HG02623 (cell line): Measurements from ENCODE around the gene TMEM14A.
A peak's percentile ranks its signal among the peaks of the same experiment; 100 is the strongest.
"Not testable (repeated sequence)": the region's sequence is repeated elsewhere in the genome, so short reads cannot be mapped to it uniquely, and the experiment has no call there.

Experiments used
- ATAC-seq: cut with Tn5 transposase; IDR thresholded peaks from one replicate; pipeline ENCODE4 v1.9.1; 2021; ENCODE audit warnings: moderate library complexity; ENCODE audit not compliant: unreplicated experiment

The TMEM14A gene

GRCh38 chr6:52655941-52656340 is 15.0 kb upstream of the TMEM14A start:
- not testable (repeated sequence) for ATAC-seq

GRCh38 chr6:52657870-52658269 is 13.0 kb upstream of the TMEM14A start:
- no peak for ATAC-seq

GRCh38 chr6:52661551-52661950 is 9.4 kb upstream of the TMEM14A start:
- ATAC-seq: no peak

GRCh38 chr6:52662031-52662430 is 8.9 kb upstream of the TMEM14A start:
- ATAC-seq: no peak

GRCh38 chr6:52663120-52663935 is 7.6 kb upstream of the TMEM14A start:
- ATAC-seq: peak; percentile 28

- ATAC-seq: no peak
Observed at GRCh38 chr6:52663936-52664185, 7.1 kb upstream of the TMEM14A start.

GRCh38 chr6:52664186-52664990 is 6.5 kb upstream of the TMEM14A start:
- peak; percentile 94 for ATAC-seq

- ATAC-seq: no peak
Observed at GRCh38 chr6:52664991-52665686, 5.8 kb upstream of the TMEM14A start.

GRCh38 chr6:52666071-52666470 is 4.8 kb upstream of the TMEM14A start:
- ATAC-seq: no peak

- ATAC-seq: no peak
Observed at GRCh38 chr6:52666523-52666922, 4.4 kb upstream of the TMEM14A start.

- ATAC-seq: no peak
Observed at GRCh38 chr6:52667572-52667971, 3.3 kb upstream of the TMEM14A start.

GRCh38 chr6:52671676-52672075 is 763 bp downstream of the TMEM14A start:
- no peak for ATAC-seq

GRCh38 chr6:52672412-52673025 is 1.6 kb downstream of the TMEM14A start:
- no peak for ATAC-seq

GRCh38 chr6:52674666-52675065 is 3.8 kb downstream of the TMEM14A start:
- ATAC-seq: no peak

GRCh38 chr6:52675372-52675771 is 4.5 kb downstream of the TMEM14A start:
- ATAC-seq: no peak

- not testable (repeated sequence) for ATAC-seq
Observed at GRCh38 chr6:52676631-52677030, 5.7 kb downstream of the TMEM14A start.

GRCh38 chr6:52681416-52681815 is 10.5 kb downstream of the TMEM14A start:
- no peak for ATAC-seq

- no peak for ATAC-seq
Observed at GRCh38 chr6:52686878-52687699, 16.2 kb downstream of the TMEM14A start.

- ATAC-seq: no peak
Observed at GRCh38 chr6:52689857-52690256, 18.9 kb downstream of the TMEM14A start.

- ATAC-seq: no peak
Observed at GRCh38 chr6:52691718-52692117, 20.8 kb downstream of the TMEM14A start.
